H9 (cell line): ENCODE data around the gene ACTN3. TPM values are rescaled to one million over a fixed set of nuclear protein-coding genes. Genes with fewer than 3 reads are reported as not detected.

Source experiments
- DNase-seq: peaks from one replicate; pipeline ENCODE4 v3.0.0-alpha.2; 2017
- H2AFZ ChIP-seq: one replicate; pipeline ENCODE4 v1.6.1; 2013; ENCODE audit warnings: mild to moderate bottlenecking, low read length, control low read depth, moderate library complexity
- H2AK5ac ChIP-seq: 2 replicates; pipeline ENCODE4 v1.6.1; 2013; ENCODE audit warnings: low read length, control low read depth, mixed read lengths; ENCODE audit not compliant: insufficient read length
- H2BK120ac ChIP-seq: one replicate; pipeline ENCODE4 v1.6.1; 2013; ENCODE audit warnings: low read depth, mild to moderate bottlenecking, low read length, control low read depth, inconsistent platforms; ENCODE audit not compliant: poor library complexity, severe bottlenecking
- H2BK12ac ChIP-seq: 2 replicates; pipeline ENCODE4 v1.6.1; 2013; ENCODE audit warnings: low read length, control low read depth, mixed read lengths, low read depth; ENCODE audit not compliant: insufficient read length
- H2BK15ac ChIP-seq: 2 replicates; pipeline ENCODE4 v1.6.1; 2013; ENCODE audit warnings: low read depth, low read length, control low read depth
- H2BK20ac ChIP-seq: one replicate; pipeline ENCODE4 v1.6.1; 2013; ENCODE audit warnings: low read depth, mild to moderate bottlenecking, low read length, control low read depth, inconsistent platforms; ENCODE audit not compliant: poor library complexity, severe bottlenecking
- H2BK5ac ChIP-seq: 2 replicates; pipeline ENCODE4 v1.6.1; 2013; ENCODE audit warnings: low read length, control low read depth, mixed read lengths; ENCODE audit not compliant: insufficient read length
- H3K14ac ChIP-seq: 2 replicates; pipeline ENCODE4 v1.6.1; 2013; ENCODE audit warnings: low read length, control low read depth; ENCODE audit not compliant: insufficient read depth
- H3K18ac ChIP-seq: 2 replicates; pipeline ENCODE4 v1.6.1; 2013; ENCODE audit warnings: low read depth, mild to moderate bottlenecking, mixed read lengths, low read length, control low read depth; ENCODE audit not compliant: insufficient read length
- H3K23ac ChIP-seq: 2 replicates; pipeline ENCODE4 v1.6.1; 2013; ENCODE audit warnings: low read length, control low read depth, mixed read lengths, low read depth; ENCODE audit not compliant: insufficient read length
- H3K23me2 ChIP-seq: 2 replicates; pipeline ENCODE4 v1.6.1; 2013; ENCODE audit warnings: low read depth, mild to moderate bottlenecking, mixed read lengths, low read length, control low read depth; ENCODE audit not compliant: insufficient read length, poor library complexity, severe bottlenecking
- H3K27ac ChIP-seq: 2 replicates; pipeline ENCODE4 v1.5.1; 2013; ENCODE audit warnings: low read length, control low read depth, mixed read lengths, low read depth; ENCODE audit not compliant: insufficient read length
- H3K27me3 ChIP-seq: 2 replicates; pipeline ENCODE4 v1.6.1; 2013; ENCODE audit warnings: low read length, control low read depth, inconsistent platforms; ENCODE audit not compliant: insufficient read depth
- H3K4ac ChIP-seq: 2 replicates; pipeline ENCODE4 v1.6.1; 2013; ENCODE audit warnings: low read depth, mild to moderate bottlenecking, control low read depth, inconsistent platforms, low read length, moderate library complexity
- H3K4me1 ChIP-seq: 2 replicates; pipeline ENCODE4 v1.6.1; 2013; ENCODE audit warnings: low read length, control low read depth, inconsistent platforms; ENCODE audit not compliant: insufficient read depth
- H3K4me2 ChIP-seq: 2 replicates; pipeline ENCODE4 v1.6.1; 2013; ENCODE audit warnings: low read length, control low read depth, mixed read lengths; ENCODE audit not compliant: insufficient read length, insufficient read depth
- H3K56ac ChIP-seq: 2 replicates; pipeline ENCODE4 v1.6.1; 2013; ENCODE audit warnings: low read depth, mild to moderate bottlenecking, mixed read lengths, low read length, control low read depth; ENCODE audit not compliant: insufficient read length
- H3K79me1 ChIP-seq: 2 replicates; pipeline ENCODE4 v1.6.1; 2013; ENCODE audit warnings: low read depth, mild to moderate bottlenecking, moderate library complexity, low read length, control low read depth, inconsistent platforms; ENCODE audit not compliant: insufficient read depth, poor library complexity, severe bottlenecking
- H3K79me2 ChIP-seq: 2 replicates; pipeline ENCODE4 v1.6.1; 2013; ENCODE audit warnings: low read length, control low read depth, inconsistent platforms; ENCODE audit not compliant: insufficient read depth
- H3K9ac ChIP-seq: 2 replicates; pipeline ENCODE4 v1.6.1; 2013; ENCODE audit warnings: low read length, control low read depth, mixed read lengths; ENCODE audit not compliant: insufficient read length; ENCODE audit errors: extremely low read depth
- H3K9me3 ChIP-seq: one replicate; pipeline ENCODE4 v1.6.1; 2013; ENCODE audit warnings: low read depth, low read length, inconsistent platforms; ENCODE audit not compliant: control insufficient read depth
- H3T11ph ChIP-seq: one replicate; pipeline ENCODE4 v1.6.1; 2013; ENCODE audit warnings: mild to moderate bottlenecking, low read length, control low read depth, inconsistent platforms
- H4K20me1 ChIP-seq: one replicate; pipeline ENCODE4 v1.6.1; 2013; ENCODE audit not compliant: control insufficient read depth, insufficient read length, insufficient read depth
- H4K5ac ChIP-seq: 2 replicates; pipeline ENCODE4 v1.6.1; 2013; ENCODE audit warnings: low read depth, mild to moderate bottlenecking, mixed read lengths, low read length, control low read depth; ENCODE audit not compliant: insufficient read length
- H4K8ac ChIP-seq: replicated peaks from 2 replicates; pipeline ENCODE4 v1.6.1; 2013; ENCODE audit warnings: low read length, control low read depth, mixed read lengths, low read depth; ENCODE audit not compliant: insufficient read length
- H4K91ac ChIP-seq: 2 replicates; pipeline ENCODE4 v1.6.1; 2013; ENCODE audit warnings: low read depth, mild to moderate bottlenecking, moderate library complexity, mixed read lengths, low read length, control low read depth; ENCODE audit not compliant: insufficient read length
- H3K27ac Mint-ChIP-seq, 3 experiments: 2 replicates in 2 of 3; 3 replicates in 1 of 3; pipeline ENCODE4 v1.8.0; 2020 to 2021; ENCODE audit warnings: mixed read lengths in 3 of 3, mild to moderate bottlenecking in 1 of 3, moderate library complexity in 1 of 3
- H3K27me3 Mint-ChIP-seq: 2 replicates; pipeline ENCODE4 v1.8.0; 2021; ENCODE audit warnings: low read depth, mild to moderate bottlenecking, moderate library complexity, mixed read lengths
- H3K36me3 Mint-ChIP-seq, 3 experiments: 2 replicates in 2 of 3; 3 replicates in 1 of 3; pipeline ENCODE4 v1.8.0; 2020 to 2021; ENCODE audit warnings: low read depth in 3 of 3, mixed read lengths in 3 of 3; ENCODE audit not compliant: insufficient read depth in 1 of 3
- H3K4me1 Mint-ChIP-seq, 2 experiments: 2 replicates each; pipeline ENCODE4 v1.8.0; 2020; ENCODE audit warnings: mixed read lengths in 2 of 2
- H3K4me3 Mint-ChIP-seq, 2 experiments: 2 replicates in 1 of 2; 3 replicates in 1 of 2; pipeline ENCODE4 v1.8.0; 2020 to 2021; ENCODE audit warnings: mild to moderate bottlenecking in 2 of 2, mixed read lengths in 2 of 2, moderate library complexity in 1 of 2
- H3K9me3 Mint-ChIP-seq, 2 experiments: 2 replicates in 1 of 2; 3 replicates in 1 of 2; pipeline ENCODE4 v1.8.0; 2020; ENCODE audit warnings: mild to moderate bottlenecking in 2 of 2, mixed read lengths in 2 of 2, moderate library complexity in 1 of 2
- WGBS: extraction: QIAGEN DNeasy Blood & Tissue Kit; methylation state at CpG from one replicate; pipeline ENCODE4 v1.1.7; 2013; ENCODE audit warnings: missing lambda C conversion rate, low lambda C conversion rate, mixed read lengths; ENCODE audit not compliant: insufficient read length; ENCODE audit errors: extremely low coverage; 5-methylcytosine and 5-hydroxymethylcytosine counted together
- total RNA-seq: library from RNA; stranded (reverse); gene quantifications from 2 replicates; pipeline ENCODE4 v1.2.1, GENCODE V29; 2021
- TF ChIP-seq, protein P1 (sequence below): fragments of 200-600 bp; sonication (generic); conservative IDR thresholded peaks from 3 replicates; pipeline ENCODE4 v1.8.0; 2021; ENCODE audit warnings: antibody characterized with exemption, mild to moderate bottlenecking

ACTN3 gene
- total RNA-seq, 1 experiment from 2014 or later = 45.7 TPM

DNA sequence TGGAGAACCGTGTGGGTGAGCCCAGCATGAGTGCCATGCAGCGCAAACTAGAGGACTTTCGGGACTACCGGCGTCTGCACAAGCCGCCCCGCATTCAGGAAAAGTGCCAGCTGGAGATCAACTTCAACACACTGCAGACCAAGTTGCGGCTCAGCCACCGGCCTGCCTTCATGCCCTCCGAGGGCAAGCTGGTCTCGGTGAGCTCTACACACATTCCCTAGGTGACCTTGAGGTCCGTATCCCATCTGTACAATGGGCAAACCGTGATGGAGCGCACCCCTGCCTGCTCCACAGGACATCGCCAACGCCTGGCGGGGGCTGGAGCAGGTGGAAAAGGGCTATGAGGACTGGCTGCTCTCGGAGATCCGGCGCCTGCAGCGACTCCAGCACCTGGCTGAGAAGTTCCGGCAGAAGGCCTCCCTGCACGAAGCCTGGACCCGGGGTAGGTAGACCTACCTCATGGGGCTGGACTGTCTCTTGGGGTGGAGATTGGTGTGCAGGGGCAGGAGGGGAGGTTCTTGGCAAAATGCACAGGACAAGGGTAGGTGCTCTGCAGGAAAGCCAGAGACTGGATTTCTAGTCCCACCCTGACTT is 11.1 kb downstream of the ACTN3 start:
- no peaks in the 10 kb centered on the region for H3K4me1 ChIP-seq
- H3K4ac ChIP-seq = no peak overlapping the region
- no peak overlapping the region for H3K9ac ChIP-seq
- Mint-ChIP-seq H3K27me3 (no peaks in the 10 kb centered on the region), H3K4me1 (peaks cover 0 to 6% of the 10 kb centered on the region in 2 experiments; a peak in 1 of 4 replicates), H3K36me3 (peaks cover 18 to 81% (median 70%) of the 10 kb centered on the region in 3 experiments), H3K4me3 (no peak overlapping the region), H3K27ac (no peak overlapping the region; a peak in 1 of 7 replicates), H3K9me3 (no peaks in the 10 kb centered on the region)
- no peak overlapping the region for H4K91ac ChIP-seq
- no peak overlapping the region for H4K8ac ChIP-seq
- no peak overlapping the region for H4K5ac ChIP-seq
- H3T11ph ChIP-seq = no peak overlapping the region
- no peak overlapping the region for H3K23ac ChIP-seq
- H2BK12ac ChIP-seq = no peak overlapping the region
- H2AK5ac ChIP-seq = no peak overlapping the region
- no peaks in the 10 kb centered on the region for H3K79me1 ChIP-seq
- H3K79me2 ChIP-seq = no peaks in the 10 kb centered on the region
- H3K9me3 ChIP-seq = no peaks in the 10 kb centered on the region
- no peaks in the 10 kb centered on the region for H4K20me1 ChIP-seq
- DNase-seq = no peak
- no peak overlapping the region for H2BK20ac ChIP-seq
- no peak overlapping the region for H2BK15ac ChIP-seq
- TF ChIP-seq, protein P1, sequence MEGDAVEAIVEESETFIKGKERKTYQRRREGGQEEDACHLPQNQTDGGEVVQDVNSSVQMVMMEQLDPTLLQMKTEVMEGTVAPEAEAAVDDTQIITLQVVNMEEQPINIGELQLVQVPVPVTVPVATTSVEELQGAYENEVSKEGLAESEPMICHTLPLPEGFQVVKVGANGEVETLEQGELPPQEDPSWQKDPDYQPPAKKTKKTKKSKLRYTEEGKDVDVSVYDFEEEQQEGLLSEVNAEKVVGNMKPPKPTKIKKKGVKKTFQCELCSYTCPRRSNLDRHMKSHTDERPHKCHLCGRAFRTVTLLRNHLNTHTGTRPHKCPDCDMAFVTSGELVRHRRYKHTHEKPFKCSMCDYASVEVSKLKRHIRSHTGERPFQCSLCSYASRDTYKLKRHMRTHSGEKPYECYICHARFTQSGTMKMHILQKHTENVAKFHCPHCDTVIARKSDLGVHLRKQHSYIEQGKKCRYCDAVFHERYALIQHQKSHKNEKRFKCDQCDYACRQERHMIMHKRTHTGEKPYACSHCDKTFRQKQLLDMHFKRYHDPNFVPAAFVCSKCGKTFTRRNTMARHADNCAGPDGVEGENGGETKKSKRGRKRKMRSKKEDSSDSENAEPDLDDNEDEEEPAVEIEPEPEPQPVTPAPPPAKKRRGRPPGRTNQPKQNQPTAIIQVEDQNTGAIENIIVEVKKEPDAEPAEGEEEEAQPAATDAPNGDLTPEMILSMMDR = no peak
- no peak overlapping the region for H3K4me2 ChIP-seq
- WGBS = no CpG with 5 or more reads among the region's 24 CpGs
- no peak overlapping the region for H2AFZ ChIP-seq
- no peak overlapping the region for H3K14ac ChIP-seq
- no peak overlapping the region for H3K56ac ChIP-seq
- H2BK5ac ChIP-seq = no peak overlapping the region
- H3K27ac ChIP-seq = no peak overlapping the region
- no peak overlapping the region for H3K18ac ChIP-seq
- no peaks in the 10 kb centered on the region for H3K27me3 ChIP-seq
- no peak overlapping the region for H2BK120ac ChIP-seq
- H3K23me2 ChIP-seq = peaks cover 2% of the 10 kb centered on the region
